H1 (cell line): ENCODE data around the gene SCG3. TPM values are rescaled to one million over a fixed set of nuclear protein-coding genes. Genes with fewer than 3 reads are reported as not detected.

Source experiments
- CTCF ChIA-PET: fragments of 300-600 bp; sonication (Branson Sonifier 250); formaldehyde crosslinking; loops from one replicate; lab custom pipeline; 2021; ENCODE audit not compliant: partially characterized antibody; lab: Charles Lee
- POLR2A ChIA-PET: fragments of 300-600 bp; sonication (Branson Sonifier 250); formaldehyde crosslinking; loops from one replicate; lab custom pipeline; 2021; ENCODE audit warnings: inconsistent platforms; ENCODE audit not compliant: partially characterized antibody; lab: Charles Lee
- DNase-seq, 2 experiments: peaks; one replicate each; pipeline versions ENCODE4 v3.0.0 to v3.0.0-alpha.2; 2010 to 2022; ENCODE audit warnings: low spot score in 2 of 2, low read depth in 1 of 2, mixed read lengths in 1 of 2
- FAIRE-seq: peaks from 2 replicates; lab custom pipeline; 2011; peaks lifted over from hg19 to GRCh38; lab: Jason Lieb, UNC
- H2AFZ ChIP-seq: 2 replicates; pipeline ENCODE4 v1.8.1; 2012; ENCODE audit warnings: low read length, inconsistent platforms
- H2AK5ac ChIP-seq: 2 replicates; pipeline ENCODE4 v1.6.1; 2013; ENCODE audit warnings: low read depth, low read length
- H2BK120ac ChIP-seq: replicated peaks from 2 replicates; pipeline ENCODE3; 2013; ENCODE audit warnings: low read depth, low read length, inconsistent platforms
- H2BK12ac ChIP-seq: 2 replicates; pipeline ENCODE4 v1.6.1; 2013; ENCODE audit warnings: low read depth, low read length
- H2BK15ac ChIP-seq: 2 replicates; pipeline ENCODE4 v1.6.1; 2013; ENCODE audit warnings: low read length
- H2BK20ac ChIP-seq: 2 replicates; pipeline ENCODE4 v1.6.1; 2013; ENCODE audit warnings: low read length
- H2BK5ac ChIP-seq: 2 replicates; pipeline ENCODE4 v1.6.1; 2013; ENCODE audit warnings: low read depth, low read length
- H3K14ac ChIP-seq: 2 replicates; pipeline ENCODE4 v1.6.1; 2013; ENCODE audit warnings: inconsistent platforms; ENCODE audit not compliant: insufficient read length
- H3K18ac ChIP-seq: 2 replicates; pipeline ENCODE4 v1.6.1; 2013; ENCODE audit warnings: low read length; ENCODE audit errors: extremely low read depth
- H3K23ac ChIP-seq: 2 replicates; pipeline ENCODE4 v1.6.1; 2013; ENCODE audit warnings: inconsistent platforms; ENCODE audit not compliant: insufficient read length
- H3K23me2 ChIP-seq: 2 replicates; pipeline ENCODE4 v1.6.1; 2013; ENCODE audit warnings: low read depth, low read length
- H3K27ac ChIP-seq: 2 replicates; pipeline ENCODE4 v1.6.1; 2011; ENCODE audit warnings: low read depth, low read length, inconsistent platforms
- H3K27me3 ChIP-seq, 4 experiments: replicated peaks in 1 of 4; 1 replicate in 1 of 4; 2 replicates in 3 of 4; pipeline versions ENCODE4 v1.6.1 to v1.8.1; 2011 to 2013; ENCODE audit warnings: low read length in 3 of 4, mild to moderate bottlenecking in 3 of 4, inconsistent platforms in 2 of 4, mixed read lengths in 2 of 4, moderate library complexity in 1 of 4; ENCODE audit not compliant: control insufficient read depth in 3 of 4, insufficient read depth in 3 of 4; ENCODE audit errors: extremely low read depth in 1 of 4
- H3K36me3 ChIP-seq, 4 experiments: 2 replicates each; pipeline versions ENCODE4 v1.6.1 to v1.8.1; 2011 to 2013; ENCODE audit warnings: mild to moderate bottlenecking in 4 of 4, low read length in 3 of 4, moderate library complexity in 2 of 4, control low read depth in 1 of 4, inconsistent platforms in 1 of 4; ENCODE audit not compliant: insufficient read depth in 4 of 4, control insufficient read depth in 2 of 4
- H3K4ac ChIP-seq: replicated peaks from 2 replicates; pipeline ENCODE3; 2013; ENCODE audit warnings: low read length, low read depth, mixed read lengths, inconsistent platforms; ENCODE audit not compliant: insufficient read length
- H3K4me1 ChIP-seq, 4 experiments: replicated peaks in 1 of 4; 1 replicate in 1 of 4; 2 replicates in 3 of 4; pipeline versions ENCODE4 v1.6.1 to v1.8.1; 2011 to 2013; ENCODE audit warnings: low read length in 3 of 4, inconsistent platforms in 2 of 4, mixed read lengths in 1 of 4; ENCODE audit not compliant: insufficient read depth in 4 of 4, control insufficient read depth in 3 of 4
- H3K4me2 ChIP-seq, 2 experiments: 2 replicates each; pipeline versions ENCODE4 v1.6.1 to v1.8.1; 2011 to 2013; ENCODE audit warnings: low read depth in 2 of 2, low read length in 2 of 2, control low read depth in 1 of 2, inconsistent platforms in 1 of 2, mild to moderate bottlenecking in 1 of 2; ENCODE audit not compliant: insufficient read depth in 1 of 2
- H3K4me3 ChIP-seq, 4 experiments: fragments of 200-600, 300-600 bp in 1 of 4; sonication (generic), shearing (Covaris generic), sonication (Bioruptor Twin) in 1 of 4; 2 replicates each; pipeline versions ENCODE4 v1.5.1 to v1.8.1; 2011 to 2016; ENCODE audit warnings: low read length in 4 of 4, low read depth in 3 of 4, control low read depth in 2 of 4, inconsistent platforms in 2 of 4, mild to moderate bottlenecking in 2 of 4, mixed read lengths in 1 of 4, moderate library complexity in 1 of 4; ENCODE audit not compliant: insufficient read depth in 2 of 4; ENCODE audit errors: extremely low read depth in 1 of 4
- H3K56ac ChIP-seq: replicated peaks from 2 replicates; pipeline ENCODE3; 2013; ENCODE audit warnings: low read depth, mild to moderate bottlenecking, mixed read lengths, low read length, inconsistent platforms; ENCODE audit not compliant: insufficient read length
- H3K79me1 ChIP-seq: 2 replicates; pipeline ENCODE4 v1.6.1; 2013; ENCODE audit warnings: low read depth, low read length, control low read depth
- H3K79me2 ChIP-seq, 2 experiments: 2 replicates each; pipeline versions ENCODE4 v1.6.1 to v1.8.1; 2012 to 2013; ENCODE audit warnings: low read length in 2 of 2, mild to moderate bottlenecking in 2 of 2, inconsistent platforms in 1 of 2; ENCODE audit not compliant: insufficient read depth in 2 of 2, control insufficient read depth in 1 of 2
- H3K9ac ChIP-seq, 4 experiments: replicated peaks in 1 of 4; 1 replicate in 1 of 4; 2 replicates in 3 of 4; pipeline versions ENCODE4 v1.6.1 to v1.8.1; 2011 to 2013; ENCODE audit warnings: low read depth in 3 of 4, low read length in 3 of 4, control low read depth in 2 of 4, mild to moderate bottlenecking in 2 of 4, moderate library complexity in 2 of 4, inconsistent platforms in 1 of 4; ENCODE audit errors: extremely low read depth in 1 of 4
- H3K9me3 ChIP-seq, 2 experiments: 2 replicates each; pipeline versions ENCODE4 v1.6.1 to v1.8.1; 2012 to 2013; ENCODE audit warnings: mild to moderate bottlenecking in 2 of 2, moderate library complexity in 2 of 2, control low read depth in 1 of 2, inconsistent platforms in 1 of 2, low read depth in 1 of 2, low read length in 1 of 2, mixed read lengths in 1 of 2; ENCODE audit not compliant: insufficient read depth in 2 of 2
- H4K20me1 ChIP-seq, 2 experiments: replicated peaks in 1 of 2; 2 replicates each; pipeline versions ENCODE3 to v1.8.1; 2011 to 2013; ENCODE audit warnings: inconsistent platforms in 2 of 2, low read length in 2 of 2, mild to moderate bottlenecking in 1 of 2; ENCODE audit not compliant: insufficient read depth in 2 of 2, control insufficient read depth in 1 of 2
- H4K5ac ChIP-seq: 2 replicates; pipeline ENCODE4 v1.6.1; 2013; ENCODE audit warnings: low read length, low read depth, mixed read lengths, inconsistent platforms; ENCODE audit not compliant: insufficient read length
- H4K8ac ChIP-seq: 2 replicates; pipeline ENCODE4 v1.8.0; 2013; ENCODE audit warnings: mild to moderate bottlenecking, moderate library complexity, low read length, inconsistent platforms; ENCODE audit not compliant: insufficient read depth; ENCODE audit errors: extremely low read depth
- H4K91ac ChIP-seq: replicated peaks from 2 replicates; pipeline ENCODE3; 2013; ENCODE audit warnings: low read length, mixed read lengths, inconsistent platforms; ENCODE audit not compliant: insufficient read length
- CTBP2 ChIP-seq: IDR thresholded peaks from 2 replicates; pipeline ENCODE4 v1.7.0; 2011; ENCODE audit warnings: borderline replicate concordance, mild to moderate bottlenecking, moderate library complexity, mixed read lengths, low read length; ENCODE audit not compliant: insufficient read depth, insufficient read length
- EP300 ChIP-seq, 2 experiments: IDR thresholded peaks; 1 replicate in 1 of 2; 2 replicates in 1 of 2; pipeline ENCODE4 v1.6.1; 2011 to 2012; ENCODE audit warnings: low read depth in 2 of 2, low read length in 2 of 2, mild to moderate bottlenecking in 2 of 2, borderline replicate concordance in 1 of 2, inconsistent platforms in 1 of 2, moderate library complexity in 1 of 2
- POLR2AphosphoS5 ChIP-seq: IDR thresholded peaks from 2 replicates; pipeline ENCODE4 v1.6.1; 2011; ENCODE audit warnings: low read depth, low read length
- RBBP5 ChIP-seq: IDR thresholded peaks from 2 replicates; pipeline ENCODE4 v1.7.1; 2012; ENCODE audit warnings: low read depth, mild to moderate bottlenecking, inconsistent platforms, low read length, moderate library complexity, borderline replicate concordance
- SIN3A ChIP-seq, 2 experiments: IDR thresholded peaks in 1 of 2; conservative IDR thresholded peaks in 1 of 2; 2 replicates each; pipeline ENCODE4 v1.6.1; 2011 to 2012; ENCODE audit warnings: low read length in 2 of 2, improper control_type of control experiment in 1 of 2, low read depth in 1 of 2, mild to moderate bottlenecking in 1 of 2
- SP4 ChIP-seq: IDR thresholded peaks from 2 replicates; pipeline ENCODE4 v1.6.1; 2012; ENCODE audit warnings: low read length, inconsistent platforms
- SUZ12 ChIP-seq: fragments of 200-600 bp; sonication (generic); IDR thresholded peaks from 2 replicates; pipeline ENCODE4 v1.6.1; 2012; ENCODE audit warnings: mild to moderate bottlenecking, inconsistent platforms, low read length, moderate library complexity, mixed read lengths
- WGBS, 2 experiments: shearing (Covaris generic) in 1 of 2; methylation state at CpG; one replicate each; pipeline versions ENCODE4 v1.1.6 to v1.1.7; 2013 to 2015; ENCODE audit warnings: low lambda C conversion rate in 2 of 2, mixed read lengths in 2 of 2, inconsistent platforms in 1 of 2, low coverage in 1 of 2, missing lambda C conversion rate in 1 of 2; ENCODE audit not compliant: insufficient replicate concordance in 2 of 2, insufficient coverage in 1 of 2, insufficient read length in 1 of 2; ENCODE audit errors: extremely low coverage in 1 of 2, missing lambda C conversion rate in 1 of 2; 5-methylcytosine and 5-hydroxymethylcytosine counted together
- long read RNA-seq, 2 experiments: library from RNA in 1 of 2; library from capped mRNA in 1 of 2; stranded (forward); transcript quantifications; one replicate each; pipeline ENCODE4 v2.0.0, GENCODE V29; 2021; ENCODE audit warnings: inconsistent platforms in 1 of 2
- polyA minus RNA-seq, 3 experiments: library from RNA; depleted of rRNA, polyadenylated mRNA; stranded (reverse); fragments of >200 nt; gene quantifications; 1 replicate in 2 of 3; 2 replicates in 1 of 3; pipeline ENCODE4 v1.2.3, GENCODE V29; 2011
- polyA plus RNA-seq, 7 experiments: library from polyadenylated mRNA; depleted of rRNA in 3 of 7; stranded (reverse) in 5 of 7; unstranded in 2 of 7; fragments of >200 nt in 5 of 7; fragments of 200-250 nt in 2 of 7; gene quantifications; 1 replicate in 5 of 7; 2 replicates in 1 of 7; 4 replicates in 1 of 7; pipeline versions ENCODE4 v1.2.1 to v1.2.3, GENCODE V29; 2011 to 2013; ENCODE audit warnings: missing spikeins in 2 of 7, mixed read lengths in 2 of 7
- total RNA-seq: library from RNA; stranded (reverse); fragmentation: NEBNext Ultra II Directional; extraction: Animal tissue kit (Norgen Biotek cat#: 25700); gene quantifications from 2 replicates; pipeline ENCODE4 v1.2.1, GENCODE V29; 2021

SCG3 gene
- total RNA-seq (42.4 and 45.9 TPM in 2 replicates), polyA plus RNA-seq (2011; rRNA removed) (2.3 and 5.2 TPM in 2 replicates), polyA minus RNA-seq (2011; rRNA and poly(A)+ RNA removed) (4.9 and 8.3 TPM in 2 replicates)
- 7.0 TPM for polyA plus RNA-seq (2011; cell fraction: cytosol; rRNA removed)
- polyA plus RNA-seq (2011; cell fraction: nucleus; rRNA removed) = 4.2 TPM
- 19.2 to 36.5 TPM (median 23.0 TPM) in 4 replicates for polyA plus RNA-seq (2012, experiment 1 of 2)
- polyA plus RNA-seq (2012, experiment 2 of 2) = 2.9 TPM
- polyA plus RNA-seq (2013, experiment 1 of 2) = 86.8 TPM
- 99.2 TPM for polyA plus RNA-seq (2013, experiment 2 of 2)
- polyA minus RNA-seq (2011; cell fraction: cytosol; rRNA and poly(A)+ RNA removed) = 6.2 TPM
- polyA minus RNA-seq (2011; cell fraction: nucleus; rRNA and poly(A)+ RNA removed) = 19.6 TPM
- long read RNA-seq, experiment 1, transcript SCG3-201 (12 exons, 3,315 nt) = major isoform, 15 of 63 reads
- long read RNA-seq, experiment 1, partial matches to known transcripts = 38 of 63 reads
- long read RNA-seq, experiment 1, other reads (novel, unspliced or antisense) = 9 of 63 reads
- long read RNA-seq, experiment 2, transcript SCG3-201 (12 exons, 3,315 nt) = major isoform, 60 of 86 reads
- long read RNA-seq, experiment 2, partial matches to known transcripts = 23 of 86 reads
- long read RNA-seq, experiment 2, other reads (novel, unspliced or antisense) = 1 of 86 reads

DNA sequence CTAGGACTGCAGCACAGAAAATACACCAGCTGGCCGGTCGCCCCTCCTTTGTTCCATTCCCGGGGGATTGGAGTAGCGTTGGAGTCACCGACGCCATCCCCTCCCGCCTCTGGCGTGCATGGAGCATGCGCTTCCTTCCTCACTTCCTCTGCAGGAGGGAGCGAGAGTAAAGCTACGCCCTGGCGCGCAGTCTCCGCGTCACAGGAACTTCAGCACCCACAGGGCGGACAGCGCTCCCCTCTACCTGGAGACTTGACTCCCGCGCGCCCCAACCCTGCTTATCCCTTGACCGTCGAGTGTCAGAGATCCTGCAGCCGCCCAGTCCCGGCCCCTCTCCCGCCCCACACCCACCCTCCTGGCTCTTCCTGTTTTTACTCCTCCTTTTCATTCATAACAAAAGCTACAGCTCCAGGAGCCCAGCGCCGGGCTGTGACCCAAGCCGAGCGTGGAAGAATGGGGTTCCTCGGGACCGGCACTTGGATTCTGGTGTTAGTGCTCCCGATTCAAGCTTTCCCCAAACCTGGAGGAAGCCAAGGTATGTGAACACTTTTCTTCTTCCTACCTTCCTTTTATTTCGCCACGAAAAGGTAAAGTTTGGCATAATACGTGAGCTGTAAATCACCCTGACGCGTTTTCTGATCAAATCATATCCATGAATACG is at the start of gene SCG3:
Gene SCG3 (plus strand): TSS at position 201 of the 661 bp plus-strand sequence. CDS start 253 bp downstream, at position 454.
- Histone ChIP-seq H3K4me1 (no peaks in the 10 kb centered on the region), H2AK5ac (no peak within 1 kb of the TSS), H3K36me3 (no peaks in the 10 kb centered on the region; a peak in 1 of 8 replicates), H4K20me1 (no peaks in the 10 kb centered on the region), H3K14ac (no peak within 1 kb of the TSS), H4K91ac (peak within 1 kb of the TSS; percentile 37), H2AFZ (peak within 1 kb of the TSS; percentile 98), H2BK12ac (no peak within 1 kb of the TSS; the same call in 1 of the 2 replicates), H3K27me3 (no peaks in the 10 kb centered on the region), H3K4me3 (peak within 1 kb of the TSS; percentile 59 to 91 (median 80)), H2BK20ac (0 out of 2 replicates have a peak within 1 kb of the TSS, but pooled peaks have one; percentile 23), H2BK120ac (no peak within 1 kb of the TSS), H3K79me2 (peaks cover 0 to 6% of the 10 kb centered on the region in 2 experiments; a peak in 2 of 4 replicates), H3K56ac (no peak within 1 kb of the TSS), H3K9me3 (no peaks in the 10 kb centered on the region), H2BK15ac (0 out of 2 replicates have a peak within 1 kb of the TSS, but pooled peaks have one; percentile 48), H3K4me2 (peak within 1 kb of the TSS; percentile 50 to 93), H3K23me2 (peaks cover 3% of the 10 kb centered on the region), H3K4ac (peak within 1 kb of the TSS; percentile 80), H3K9ac (peak within 1 kb of the TSS in 3 of 4 experiments; percentile 51 to 83 (median 74); a peak in 6 of 7 replicates), H3K18ac (peak within 1 kb of the TSS; percentile 65; the same call in 1 of the 2 replicates), H3K23ac (no peak within 1 kb of the TSS), H4K8ac (peak within 1 kb of the TSS; percentile 92; the same call in 1 of the 2 replicates), H3K27ac (0 out of 2 replicates have a peak within 1 kb of the TSS, but pooled peaks have one; percentile 55), H2BK5ac (peak within 1 kb of the TSS; percentile 91), H4K5ac (peak within 1 kb of the TSS; percentile 67), H3K79me1 (no peaks in the 10 kb centered on the region)
- FAIRE-seq = peak; percentile 76
- peak; percentile 94 to 99 for DNase-seq
- ChIA-PET POLR2A (interaction anchor here (0.8 to 2.7 kb wide), 6 partner anchors 9 to 94 kb away, joined by 3 to 13 read pairs (median 4); partner anchors contain the start of gene LYSMD2), CTCF (interaction anchor here (0.6 to 5.3 kb wide), 6 partner anchors 18 to 501 kb away, joined by 3 to 34 read pairs (median 3); no protein-coding TSS in a partner anchor)
- WGBS, 2 experiments = 1% methylated on average over 29 of the region's 38 CpGs; no CpG with 5 or more reads in 1 of the 2 experiments
- TF ChIP-seq RBBP5 = 0 out of 2 replicates have a peak, but pooled peaks have one; percentile 43
- TF ChIP-seq POLR2AphosphoS5 = peak; percentile 88
- TF ChIP-seq CTBP2 = peak; percentile 65
- TF ChIP-seq SP4 = no peak
- TF ChIP-seq SUZ12 = no peak
- peak; percentile 99 to 100 for TF ChIP-seq SIN3A (conservative IDR thresholded peaks at IDR 0.05 in 1 of 2, IDR thresholded peaks at IDR 0.05 in 1 of 2; ENCODE audit: low read depth in 1 of 2, low read length in 2 of 2)
- TF ChIP-seq EP300 (IDR thresholded peaks at IDR 0.05; ENCODE audit: borderline replicate concordance in 1 of 2, low read depth in 2 of 2, low read length in 2 of 2) = 0 out of 3 replicates have a peak, but pooled peaks of 1 of the 2 experiments have one; percentile 50
